ENCODE results near the gene C11orf21.

Gene C11orf21

DNA sequence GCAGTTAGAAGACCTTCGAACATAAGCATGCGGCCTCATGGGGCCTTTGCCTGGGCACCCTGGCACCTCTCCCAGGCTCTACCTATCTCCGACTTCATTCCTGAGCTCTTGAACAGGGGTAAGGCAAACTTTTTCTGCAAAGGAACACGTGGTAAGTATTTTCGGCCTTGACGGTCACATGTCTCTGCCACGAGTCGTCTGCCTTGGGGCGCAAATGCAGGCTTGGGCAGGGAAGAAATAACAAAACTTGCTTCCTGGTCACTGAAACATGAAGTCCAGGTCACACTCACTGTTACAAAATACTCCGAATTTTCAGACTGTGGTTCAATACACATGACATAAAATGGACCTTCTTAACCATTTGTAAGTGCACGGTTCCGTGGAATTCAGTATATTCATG lies 27.9 kb downstream of the C11orf21 start:
- H3K4me3 ChIP-seq (replicated peaks; ENCODE audit: insufficient read depth, low read length): no peak overlapping the region
- no peak for DNase-seq (ENCODE audit: low read depth in 1 of 2, low spot score in 1 of 2)
- TF ChIP-seq GABPA (IDR thresholded peaks at IDR 0.05; ENCODE audit: low read depth) (no peak), POLR2AphosphoS5 (IDR thresholded peaks at IDR 0.05; ENCODE audit: low read depth) (no peak), SPI1 (IDR thresholded peaks at IDR 0.05; ENCODE audit: borderline replicate concordance, low read depth) (no peak)
- TF ChIP-seq, protein P1, sequence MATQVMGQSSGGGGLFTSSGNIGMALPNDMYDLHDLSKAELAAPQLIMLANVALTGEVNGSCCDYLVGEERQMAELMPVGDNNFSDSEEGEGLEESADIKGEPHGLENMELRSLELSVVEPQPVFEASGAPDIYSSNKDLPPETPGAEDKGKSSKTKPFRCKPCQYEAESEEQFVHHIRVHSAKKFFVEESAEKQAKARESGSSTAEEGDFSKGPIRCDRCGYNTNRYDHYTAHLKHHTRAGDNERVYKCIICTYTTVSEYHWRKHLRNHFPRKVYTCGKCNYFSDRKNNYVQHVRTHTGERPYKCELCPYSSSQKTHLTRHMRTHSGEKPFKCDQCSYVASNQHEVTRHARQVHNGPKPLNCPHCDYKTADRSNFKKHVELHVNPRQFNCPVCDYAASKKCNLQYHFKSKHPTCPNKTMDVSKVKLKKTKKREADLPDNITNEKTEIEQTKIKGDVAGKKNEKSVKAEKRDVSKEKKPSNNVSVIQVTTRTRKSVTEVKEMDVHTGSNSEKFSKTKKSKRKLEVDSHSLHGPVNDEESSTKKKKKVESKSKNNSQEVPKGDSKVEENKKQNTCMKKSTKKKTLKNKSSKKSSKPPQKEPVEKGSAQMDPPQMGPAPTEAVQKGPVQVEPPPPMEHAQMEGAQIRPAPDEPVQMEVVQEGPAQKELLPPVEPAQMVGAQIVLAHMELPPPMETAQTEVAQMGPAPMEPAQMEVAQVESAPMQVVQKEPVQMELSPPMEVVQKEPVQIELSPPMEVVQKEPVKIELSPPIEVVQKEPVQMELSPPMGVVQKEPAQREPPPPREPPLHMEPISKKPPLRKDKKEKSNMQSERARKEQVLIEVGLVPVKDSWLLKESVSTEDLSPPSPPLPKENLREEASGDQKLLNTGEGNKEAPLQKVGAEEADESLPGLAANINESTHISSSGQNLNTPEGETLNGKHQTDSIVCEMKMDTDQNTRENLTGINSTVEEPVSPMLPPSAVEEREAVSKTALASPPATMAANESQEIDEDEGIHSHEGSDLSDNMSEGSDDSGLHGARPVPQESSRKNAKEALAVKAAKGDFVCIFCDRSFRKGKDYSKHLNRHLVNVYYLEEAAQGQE (IDR thresholded peaks at IDR 0.05; ENCODE audit: insufficient replicate concordance, low read depth): no peak
- TF ChIP-seq, protein P2, sequence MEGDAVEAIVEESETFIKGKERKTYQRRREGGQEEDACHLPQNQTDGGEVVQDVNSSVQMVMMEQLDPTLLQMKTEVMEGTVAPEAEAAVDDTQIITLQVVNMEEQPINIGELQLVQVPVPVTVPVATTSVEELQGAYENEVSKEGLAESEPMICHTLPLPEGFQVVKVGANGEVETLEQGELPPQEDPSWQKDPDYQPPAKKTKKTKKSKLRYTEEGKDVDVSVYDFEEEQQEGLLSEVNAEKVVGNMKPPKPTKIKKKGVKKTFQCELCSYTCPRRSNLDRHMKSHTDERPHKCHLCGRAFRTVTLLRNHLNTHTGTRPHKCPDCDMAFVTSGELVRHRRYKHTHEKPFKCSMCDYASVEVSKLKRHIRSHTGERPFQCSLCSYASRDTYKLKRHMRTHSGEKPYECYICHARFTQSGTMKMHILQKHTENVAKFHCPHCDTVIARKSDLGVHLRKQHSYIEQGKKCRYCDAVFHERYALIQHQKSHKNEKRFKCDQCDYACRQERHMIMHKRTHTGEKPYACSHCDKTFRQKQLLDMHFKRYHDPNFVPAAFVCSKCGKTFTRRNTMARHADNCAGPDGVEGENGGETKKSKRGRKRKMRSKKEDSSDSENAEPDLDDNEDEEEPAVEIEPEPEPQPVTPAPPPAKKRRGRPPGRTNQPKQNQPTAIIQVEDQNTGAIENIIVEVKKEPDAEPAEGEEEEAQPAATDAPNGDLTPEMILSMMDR (IDR thresholded peaks at IDR 0.05; ENCODE audit: insufficient read depth, low read length): no peak
- no peak overlapping the region for H3K27ac ChIP-seq (replicated peaks)
- peaks cover 19% of the 10 kb centered on the region for H3K27me3 ChIP-seq (ENCODE audit: insufficient read depth, poor library complexity, severe bottlenecking)

DNA sequence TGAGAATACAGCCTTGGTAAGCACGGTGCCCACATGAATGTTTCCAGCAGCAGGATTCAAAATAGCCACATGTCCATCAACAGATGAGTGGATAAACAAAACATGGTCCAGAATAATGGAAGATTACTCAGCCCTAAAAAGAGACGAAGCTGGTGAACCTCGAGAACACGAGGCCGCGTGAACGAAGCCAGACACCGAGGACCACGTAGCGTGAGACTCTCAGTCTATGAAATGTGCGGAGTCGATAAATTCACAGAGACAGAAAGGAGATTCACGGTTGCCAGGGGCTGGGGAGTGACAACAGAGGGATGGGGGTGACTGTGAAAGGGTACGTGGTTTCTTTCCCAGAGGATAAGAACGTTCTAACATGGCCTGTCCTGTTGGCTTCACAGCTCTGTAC lies 28.4 kb downstream of the C11orf21 start:
- Histone ChIP-seq H3K27ac (replicated peaks) (no peak overlapping the region), H3K27me3 (ENCODE audit: insufficient read depth, poor library complexity, severe bottlenecking) (peaks cover 19% of the 10 kb centered on the region), H3K4me3 (replicated peaks; ENCODE audit: insufficient read depth, low read length) (no peak overlapping the region)
- no peak for DNase-seq (ENCODE audit: low read depth in 1 of 2, low spot score in 1 of 2)
- TF ChIP-seq SPI1 (IDR thresholded peaks at IDR 0.05; ENCODE audit: borderline replicate concordance, low read depth) (no peak), GABPA (IDR thresholded peaks at IDR 0.05; ENCODE audit: low read depth) (no peak), POLR2AphosphoS5 (IDR thresholded peaks at IDR 0.05; ENCODE audit: low read depth) (no peak)
- TF ChIP-seq, protein P2 (IDR thresholded peaks at IDR 0.05; ENCODE audit: insufficient read depth, low read length): no peak
- TF ChIP-seq, protein P1 (IDR thresholded peaks at IDR 0.05; ENCODE audit: insufficient replicate concordance, low read depth): no peak

DNA sequence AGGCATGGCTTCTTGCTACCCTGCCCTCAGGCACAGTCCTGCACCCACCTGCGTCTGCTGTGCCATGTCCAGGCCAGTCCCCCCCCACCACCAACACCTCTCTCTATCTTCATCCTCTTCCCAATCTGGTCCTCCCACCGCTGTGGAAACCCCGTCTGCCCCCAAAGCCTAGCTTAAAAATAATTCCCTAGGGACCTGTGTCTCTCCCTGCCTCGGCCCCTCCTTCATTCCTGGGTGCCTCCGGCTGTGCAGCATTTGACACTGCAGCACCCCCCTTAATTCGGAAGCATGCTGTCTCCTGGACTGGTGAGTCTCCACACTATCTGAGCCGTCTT lies 28.8 kb downstream of the C11orf21 start:
- Histone ChIP-seq H3K27me3 (ENCODE audit: insufficient read depth, poor library complexity, severe bottlenecking) (peaks cover 19% of the 10 kb centered on the region), H3K27ac (replicated peaks) (no peak overlapping the region), H3K4me3 (replicated peaks; ENCODE audit: insufficient read depth, low read length) (no peak overlapping the region)
- no peak for DNase-seq (ENCODE audit: low read depth in 1 of 2, low spot score in 1 of 2)
- TF ChIP-seq, protein P1 (IDR thresholded peaks at IDR 0.05; ENCODE audit: insufficient replicate concordance, low read depth): no peak
- TF ChIP-seq SPI1 (IDR thresholded peaks at IDR 0.05; ENCODE audit: borderline replicate concordance, low read depth) (no peak), GABPA (IDR thresholded peaks at IDR 0.05; ENCODE audit: low read depth) (no peak), POLR2AphosphoS5 (IDR thresholded peaks at IDR 0.05; ENCODE audit: low read depth) (no peak)
- TF ChIP-seq, protein P2 (IDR thresholded peaks at IDR 0.05; ENCODE audit: insufficient read depth, low read length): no peak
